CD14-positive monocyte (primary cell): ENCODE data around the gene CLTA. TPM values are rescaled to one million over a fixed set of nuclear protein-coding genes. Genes with fewer than 3 reads are reported as not detected.

Source experiments
- DNase-seq, 3 donors: peaks; one replicate each; pipeline ENCODE4 v3.0.0-alpha.2; 2011 to 2022
- H2AFZ ChIP-seq: 2 replicates; pipeline ENCODE4 v1.6.0; 2012; ENCODE audit warnings: mild to moderate bottlenecking, low read depth, low read length, inconsistent platforms; ENCODE audit not compliant: insufficient read depth, poor library complexity, severe bottlenecking
- H3K27ac ChIP-seq, 2 donors: 1 replicate in 1 of 2; 2 replicates in 1 of 2; pipeline ENCODE4 v1.5.1; 2012 to 2013; ENCODE audit warnings: low read length in 2 of 2, control low read depth in 1 of 2, inconsistent platforms in 1 of 2, low read depth in 1 of 2, mild to moderate bottlenecking in 1 of 2
- H3K27me3 ChIP-seq, 2 donors: one replicate each; pipeline versions ENCODE4 v1.6.0 to v1.6.1; 2011 to 2013; ENCODE audit warnings: low read length in 2 of 2; ENCODE audit not compliant: control insufficient read depth in 2 of 2, insufficient read depth in 2 of 2
- H3K36me3 ChIP-seq, 2 donors: replicated peaks in 1 of 2; 1 replicate in 1 of 2; 2 replicates in 1 of 2; pipeline versions ENCODE4 v1.5.1 to v1.6.1; 2012 to 2013; ENCODE audit warnings: low read length in 2 of 2, control low read depth in 1 of 2, inconsistent platforms in 1 of 2, mild to moderate bottlenecking in 1 of 2; ENCODE audit not compliant: insufficient read depth in 2 of 2, control insufficient read depth in 1 of 2
- H3K4me1 ChIP-seq, 2 donors: 1 replicate in 1 of 2; 2 replicates in 1 of 2; pipeline versions ENCODE4 v1.5.1 to v1.6.1; 2012 to 2013; ENCODE audit warnings: low read length in 2 of 2, control low read depth in 1 of 2, inconsistent platforms in 1 of 2, mild to moderate bottlenecking in 1 of 2, moderate library complexity in 1 of 2; ENCODE audit not compliant: insufficient read depth in 2 of 2, control insufficient read depth in 1 of 2
- H3K4me2 ChIP-seq: replicated peaks from 2 replicates; pipeline ENCODE3; 2012; ENCODE audit warnings: low read length, moderate library complexity, mild to moderate bottlenecking; ENCODE audit not compliant: poor library complexity, severe bottlenecking; ENCODE audit errors: extremely low read depth
- H3K4me3 ChIP-seq, 3 experiments: fragments of 200-600 bp in 1 of 3; sonication (generic) in 1 of 3; replicated peaks in 1 of 3; 1 replicate in 2 of 3; 2 replicates in 1 of 3; pipeline ENCODE4 v1.5.1; 2011 to 2013; ENCODE audit warnings: low read length in 3 of 3, mild to moderate bottlenecking in 3 of 3, control low read depth in 2 of 3, low read depth in 2 of 3, inconsistent platforms in 1 of 3, moderate library complexity in 1 of 3
- H3K79me2 ChIP-seq: 2 replicates; pipeline ENCODE4 v1.6.0; 2012; ENCODE audit warnings: mild to moderate bottlenecking, control low read depth, inconsistent platforms, low read length, moderate library complexity; ENCODE audit not compliant: insufficient read depth
- H3K9ac ChIP-seq: 2 replicates; pipeline ENCODE4 v1.6.0; 2017; ENCODE audit warnings: low read length, mild to moderate bottlenecking; ENCODE audit not compliant: insufficient read depth, poor library complexity, severe bottlenecking
- H3K9me3 ChIP-seq, 2 donors: replicated peaks in 1 of 2; 1 replicate in 1 of 2; 2 replicates in 1 of 2; pipeline versions ENCODE4 v1.5.1 to v1.6.1; 2012 to 2013; ENCODE audit warnings: low read length in 2 of 2, control low read depth in 1 of 2; ENCODE audit not compliant: control insufficient read depth in 1 of 2, insufficient read depth in 1 of 2
- H4K20me1 ChIP-seq: 2 replicates; pipeline ENCODE4 v1.6.0; 2012; ENCODE audit warnings: mild to moderate bottlenecking, low read length, control low read depth, moderate library complexity; ENCODE audit not compliant: insufficient read depth
- H3K27ac Mint-ChIP-seq, 7 donors: one replicate each; pipeline ENCODE4 v1.8.0; 2020; ENCODE audit warnings: mild to moderate bottlenecking in 7 of 7, mixed read lengths in 7 of 7, moderate library complexity in 6 of 7, inconsistent platforms in 2 of 7
- H3K27me3 Mint-ChIP-seq, 3 donors: one replicate each; pipeline ENCODE4 v1.8.0; 2021 to 2022; ENCODE audit warnings: low read depth in 3 of 3, mild to moderate bottlenecking in 3 of 3, mixed read lengths in 3 of 3, moderate library complexity in 3 of 3, inconsistent platforms in 1 of 3
- H3K36me3 Mint-ChIP-seq, 2 donors: one replicate each; pipeline ENCODE4 v1.8.0; 2020; ENCODE audit warnings: mixed read lengths in 2 of 2, inconsistent platforms in 1 of 2, mild to moderate bottlenecking in 1 of 2
- H3K4me1 Mint-ChIP-seq: one replicate; pipeline ENCODE4 v1.8.0; 2020; ENCODE audit warnings: mild to moderate bottlenecking, mixed read lengths
- H3K4me3 Mint-ChIP-seq, 2 donors: one replicate each; pipeline ENCODE4 v1.8.0; 2020; ENCODE audit warnings: mild to moderate bottlenecking in 2 of 2, mixed read lengths in 2 of 2, moderate library complexity in 1 of 2
- H3K9me3 Mint-ChIP-seq, 7 donors: one replicate each; pipeline ENCODE4 v1.8.0; 2020 to 2022; ENCODE audit warnings: mixed read lengths in 7 of 7, mild to moderate bottlenecking in 6 of 7, moderate library complexity in 6 of 7, inconsistent platforms in 2 of 7
- WGBS: methylation state at CpG from one replicate; pipeline ENCODE4 v1.1.5; 2013; ENCODE audit warnings: missing lambda C conversion rate; ENCODE audit not compliant: insufficient coverage; 5-methylcytosine and 5-hydroxymethylcytosine counted together
- intact Hi-C, 2 donors: fragments of 100-400 bp; cut with micrococcal nuclease; formaldehyde crosslinking; loops; one replicate each; pipeline versions ENCODE4 v1.15.0 to v1.15.1; 2023
- polyA plus RNA-seq, 3 donors: library from polyadenylated mRNA; depleted of rRNA in 1 of 3; unstranded in 2 of 3; stranded (reverse) in 1 of 3; fragments of 300-500 nt in 2 of 3; fragments of >200 nt in 1 of 3; fragmentation: Illumina TruSeq in 2 of 3; gene quantifications; 1 replicate in 2 of 3; 2 replicates in 1 of 3; pipeline ENCODE4 v1.2.3, GENCODE V29; 2012 to 2021
- TF ChIP-seq, protein P1 (sequence below): fragments of 200-600 bp; IDR thresholded peaks from one replicate; pipeline ENCODE4 v1.8.0; 2022; ENCODE audit warnings: antibody characterized with exemption, mild to moderate bottlenecking

Gene CLTA
- polyA plus RNA-seq, 3 donors, result 85.6 to 262 (median 225) TPM

DNA sequence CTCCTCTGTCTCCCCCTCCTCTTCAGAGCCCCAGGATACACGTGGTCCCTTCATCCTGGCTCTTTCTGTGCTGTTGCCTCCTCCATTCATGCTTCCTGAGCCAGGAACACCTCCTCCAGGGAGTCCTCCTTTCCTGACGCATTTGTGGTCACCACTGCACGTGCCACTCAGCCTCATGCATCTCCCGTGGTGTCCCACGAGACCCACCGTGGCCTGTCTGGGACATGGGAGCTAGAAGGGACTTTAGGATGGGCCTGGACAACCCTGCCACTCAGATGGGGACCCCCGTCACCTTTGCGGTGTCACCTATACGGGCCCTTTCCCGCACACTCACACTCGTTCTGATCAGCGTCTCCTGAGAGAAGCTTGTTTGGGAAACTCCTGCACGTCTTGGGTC is 47.5 kb upstream of the CLTA start:
- H4K20me1 ChIP-seq, result peaks cover 57% of the 10 kb centered on the region
- Mint-ChIP-seq H3K9me3 (peaks cover 0 to 3% (median 0%) of the 10 kb centered on the region in 7 donors), H3K4me3 (peak overlapping the region; percentile 68 to 87), H3K4me1 (peaks cover 100% of the 10 kb centered on the region), H3K36me3 (peaks cover 65 to 90% of the 10 kb centered on the region in 2 donors), H3K27ac (peak overlapping the region; percentile 95 to 98 (median 98)), H3K27me3 (peaks cover 0 to 4% (median 0%) of the 10 kb centered on the region in 3 donors)
- H3K4me3 ChIP-seq, result peak overlapping the region in 1 of 3 experiments; percentile 98
- TF ChIP-seq, protein P1, sequence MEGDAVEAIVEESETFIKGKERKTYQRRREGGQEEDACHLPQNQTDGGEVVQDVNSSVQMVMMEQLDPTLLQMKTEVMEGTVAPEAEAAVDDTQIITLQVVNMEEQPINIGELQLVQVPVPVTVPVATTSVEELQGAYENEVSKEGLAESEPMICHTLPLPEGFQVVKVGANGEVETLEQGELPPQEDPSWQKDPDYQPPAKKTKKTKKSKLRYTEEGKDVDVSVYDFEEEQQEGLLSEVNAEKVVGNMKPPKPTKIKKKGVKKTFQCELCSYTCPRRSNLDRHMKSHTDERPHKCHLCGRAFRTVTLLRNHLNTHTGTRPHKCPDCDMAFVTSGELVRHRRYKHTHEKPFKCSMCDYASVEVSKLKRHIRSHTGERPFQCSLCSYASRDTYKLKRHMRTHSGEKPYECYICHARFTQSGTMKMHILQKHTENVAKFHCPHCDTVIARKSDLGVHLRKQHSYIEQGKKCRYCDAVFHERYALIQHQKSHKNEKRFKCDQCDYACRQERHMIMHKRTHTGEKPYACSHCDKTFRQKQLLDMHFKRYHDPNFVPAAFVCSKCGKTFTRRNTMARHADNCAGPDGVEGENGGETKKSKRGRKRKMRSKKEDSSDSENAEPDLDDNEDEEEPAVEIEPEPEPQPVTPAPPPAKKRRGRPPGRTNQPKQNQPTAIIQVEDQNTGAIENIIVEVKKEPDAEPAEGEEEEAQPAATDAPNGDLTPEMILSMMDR, result no peak
- H3K4me1 ChIP-seq, result peaks cover 100% of the 10 kb centered on the region in 2 donors
- intact Hi-C loops, result no loop called here
- H3K27me3 ChIP-seq, result no peaks in the 10 kb centered on the region
- peaks cover 0 to 3% of the 10 kb centered on the region in 2 donors for H3K9me3 ChIP-seq
- no peak for DNase-seq
- peaks cover 99% of the 10 kb centered on the region for H3K79me2 ChIP-seq
- H3K36me3 ChIP-seq, result peaks cover 22 to 48% of the 10 kb centered on the region in 2 donors
- no peak overlapping the region for H2AFZ ChIP-seq
- peak overlapping the region; percentile 93 to 99 for H3K27ac ChIP-seq
- peak overlapping the region; percentile 94 for H3K4me2 ChIP-seq
- 56% methylated on average over 13 of the region's 13 CpGs for WGBS
- peak overlapping the region; percentile 60 for H3K9ac ChIP-seq

- peaks cover 67 to 90% of the 10 kb centered on the region in 2 donors for H3K36me3 Mint-ChIP-seq
- Histone ChIP-seq H3K36me3 (peaks cover 29 to 61% of the 10 kb centered on the region in 2 donors), H3K79me2 (peaks cover 96% of the 10 kb centered on the region), H3K27me3 (no peaks in the 10 kb centered on the region), H3K4me1 (peaks cover 100% of the 10 kb centered on the region in 2 donors), H3K4me3 (peak overlapping the region in 2 of 3 experiments; percentile 4 to 48), H3K9ac (peak overlapping the region; percentile 0), H3K9me3 (peaks cover 0 to 3% of the 10 kb centered on the region in 2 donors), H2AFZ (no peak overlapping the region), H4K20me1 (peaks cover 60% of the 10 kb centered on the region), H3K27ac (peak overlapping the region; percentile 93 to 99), H3K4me2 (peak overlapping the region; percentile 60)
- DNase-seq, result peak in 1 of 3 donors; percentile 65
- WGBS, result 35% methylated on average over 9 of the region's 12 CpGs
- TF ChIP-seq, protein P1, result no peak
- peaks cover 99% of the 10 kb centered on the region for H3K4me1 Mint-ChIP-seq
- intact Hi-C loops, result no loop called here
- peaks cover 0 to 3% (median 0%) of the 10 kb centered on the region in 7 donors for H3K9me3 Mint-ChIP-seq
- peak overlapping the region; percentile 95 to 98 (median 98) for H3K27ac Mint-ChIP-seq
- H3K4me3 Mint-ChIP-seq, result peak overlapping the region; percentile 48 to 81
- peaks cover 0 to 3% (median 0%) of the 10 kb centered on the region in 3 donors for H3K27me3 Mint-ChIP-seq
Observed at GRCh38 chr9:36144309-36145232, 46.1 kb upstream of the CLTA start.
